ENCODE measurements around the gene DOP1B. TPM values are rescaled to one million over a fixed set of nuclear protein-coding genes. Genes with fewer than 3 reads are reported as not detected.
A peak's percentile ranks its signal among the peaks of the same experiment; 100 is the strongest.
"Not testable (repeated sequence)": the region's sequence is repeated elsewhere in the genome, so short reads cannot be mapped to it uniquely, and the experiment has no call there.

The DOP1B gene
- total RNA-seq, 1 donor from 2014 or later, result 23.1 TPM

DNA sequence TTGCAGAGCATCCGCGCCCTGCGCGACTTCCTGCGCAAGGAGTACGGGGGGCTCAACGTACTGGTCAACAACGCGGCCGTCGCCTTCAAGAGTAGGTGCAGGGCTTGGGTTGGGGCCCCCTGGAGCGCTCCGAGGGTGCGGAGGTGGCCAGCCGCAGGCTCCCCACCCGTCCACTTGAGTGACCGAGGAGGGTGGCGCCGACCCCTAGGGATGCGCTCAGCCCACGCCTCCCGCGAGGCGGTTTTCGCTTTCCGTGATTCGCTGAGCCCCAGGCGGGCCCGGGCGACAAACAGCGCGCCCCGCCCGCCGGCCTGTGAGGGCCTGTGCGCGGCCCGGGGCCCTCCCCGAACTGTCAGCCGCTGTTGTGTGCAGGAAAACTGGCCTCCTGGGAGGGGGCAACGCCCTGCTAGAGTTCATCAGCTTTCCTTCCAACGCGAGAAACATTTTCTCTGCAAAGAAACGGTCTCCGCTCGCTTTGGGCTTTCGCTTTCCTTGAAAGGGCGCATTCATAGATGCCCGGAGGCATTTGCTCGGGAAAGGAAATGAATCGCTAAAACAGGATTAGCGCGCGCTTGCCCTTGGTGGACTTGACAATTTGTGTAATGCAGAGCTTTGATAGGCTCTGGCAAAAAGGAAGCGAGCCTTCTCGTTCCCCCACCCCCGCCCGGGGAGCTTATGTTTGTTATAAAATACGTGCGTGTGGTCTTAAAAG is 21.1 kb upstream of the DOP1B start:
- no peaks in the 10 kb centered on the region for H3K27me3 Mint-ChIP-seq (ENCODE audit: low read depth)
- no peaks in the 10 kb centered on the region for H3K9me3 Mint-ChIP-seq (ENCODE audit: low read depth)
- H3K4me3 Mint-ChIP-seq (ENCODE audit: unreplicated experiment), result peak overlapping the region; percentile 87
- TF ChIP-seq, protein P1, sequence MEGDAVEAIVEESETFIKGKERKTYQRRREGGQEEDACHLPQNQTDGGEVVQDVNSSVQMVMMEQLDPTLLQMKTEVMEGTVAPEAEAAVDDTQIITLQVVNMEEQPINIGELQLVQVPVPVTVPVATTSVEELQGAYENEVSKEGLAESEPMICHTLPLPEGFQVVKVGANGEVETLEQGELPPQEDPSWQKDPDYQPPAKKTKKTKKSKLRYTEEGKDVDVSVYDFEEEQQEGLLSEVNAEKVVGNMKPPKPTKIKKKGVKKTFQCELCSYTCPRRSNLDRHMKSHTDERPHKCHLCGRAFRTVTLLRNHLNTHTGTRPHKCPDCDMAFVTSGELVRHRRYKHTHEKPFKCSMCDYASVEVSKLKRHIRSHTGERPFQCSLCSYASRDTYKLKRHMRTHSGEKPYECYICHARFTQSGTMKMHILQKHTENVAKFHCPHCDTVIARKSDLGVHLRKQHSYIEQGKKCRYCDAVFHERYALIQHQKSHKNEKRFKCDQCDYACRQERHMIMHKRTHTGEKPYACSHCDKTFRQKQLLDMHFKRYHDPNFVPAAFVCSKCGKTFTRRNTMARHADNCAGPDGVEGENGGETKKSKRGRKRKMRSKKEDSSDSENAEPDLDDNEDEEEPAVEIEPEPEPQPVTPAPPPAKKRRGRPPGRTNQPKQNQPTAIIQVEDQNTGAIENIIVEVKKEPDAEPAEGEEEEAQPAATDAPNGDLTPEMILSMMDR (IDR thresholded peaks at IDR 0.05), result no peak
- DNase-seq (ENCODE audit: low spot score), result peak; percentile 63
- peaks cover 16% of the 10 kb centered on the region for H3K4me1 Mint-ChIP-seq (ENCODE audit: low read depth)
- peak overlapping the region; percentile 88 for H3K27ac Mint-ChIP-seq (ENCODE audit: unreplicated experiment)
- H3K36me3 Mint-ChIP-seq (ENCODE audit: low read depth), result no peaks in the 10 kb centered on the region

DNA sequence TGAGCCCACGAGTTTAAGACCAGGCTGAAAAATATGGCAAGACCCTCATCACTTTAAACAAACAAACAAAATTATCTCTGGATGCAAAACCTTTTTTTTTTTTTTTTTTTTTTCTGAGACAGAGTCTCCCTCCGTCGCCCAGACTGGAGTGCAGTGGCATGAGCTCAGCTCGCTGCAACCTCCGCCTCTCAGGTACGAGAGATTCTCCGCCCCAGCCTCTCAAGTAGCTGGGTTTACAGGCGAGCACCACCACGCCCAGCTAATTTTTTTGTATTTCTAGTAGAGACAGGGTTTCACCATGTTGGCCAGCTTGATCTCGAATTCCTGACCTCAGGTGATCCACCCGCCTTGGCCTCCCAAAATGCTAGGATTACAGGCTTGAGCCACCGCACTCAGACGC is 16.8 kb upstream of the DOP1B start:
- not testable (repeated sequence) for H3K4me3 Mint-ChIP-seq (ENCODE audit: unreplicated experiment); H3K27me3 Mint-ChIP-seq (ENCODE audit: low read depth); H3K9me3 Mint-ChIP-seq (ENCODE audit: low read depth); H3K27ac Mint-ChIP-seq (ENCODE audit: unreplicated experiment); H3K36me3 Mint-ChIP-seq (ENCODE audit: low read depth); H3K4me1 Mint-ChIP-seq (ENCODE audit: low read depth)
- peak; percentile 39 for DNase-seq (ENCODE audit: low spot score)

DNA sequence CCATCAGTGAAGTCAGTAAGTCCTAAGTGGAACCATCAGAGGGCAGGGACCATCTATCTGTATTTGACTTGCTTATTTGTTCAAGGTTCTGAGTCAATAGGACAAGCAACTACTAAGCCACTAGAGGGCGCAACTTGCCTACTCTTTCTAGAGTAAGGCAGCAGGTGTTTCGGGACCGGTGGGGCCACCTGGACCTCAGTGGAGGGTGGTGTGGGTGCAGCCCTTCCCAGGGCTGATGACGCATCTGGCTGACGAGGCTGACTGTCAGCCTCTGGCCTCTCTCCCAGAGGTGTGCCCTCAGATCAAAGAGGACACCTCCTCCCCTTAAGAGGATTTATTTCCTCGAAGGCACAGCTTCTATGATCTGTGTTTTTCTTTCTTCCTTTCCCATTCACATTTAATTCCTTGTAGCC is 15.1 kb upstream of the DOP1B start:
- Mint-ChIP-seq H3K36me3 (ENCODE audit: low read depth) (no peaks in the 10 kb centered on the region), H3K27ac (ENCODE audit: unreplicated experiment) (no peak overlapping the region), H3K27me3 (ENCODE audit: low read depth) (no peaks in the 10 kb centered on the region), H3K4me1 (ENCODE audit: low read depth) (peaks cover 4% of the 10 kb centered on the region), H3K9me3 (ENCODE audit: low read depth) (no peaks in the 10 kb centered on the region), H3K4me3 (ENCODE audit: unreplicated experiment) (no peak overlapping the region)
- TF ChIP-seq, protein P1 (IDR thresholded peaks at IDR 0.05), result peak; percentile 99
- peak; percentile 64 for DNase-seq (ENCODE audit: low spot score)

DNA sequence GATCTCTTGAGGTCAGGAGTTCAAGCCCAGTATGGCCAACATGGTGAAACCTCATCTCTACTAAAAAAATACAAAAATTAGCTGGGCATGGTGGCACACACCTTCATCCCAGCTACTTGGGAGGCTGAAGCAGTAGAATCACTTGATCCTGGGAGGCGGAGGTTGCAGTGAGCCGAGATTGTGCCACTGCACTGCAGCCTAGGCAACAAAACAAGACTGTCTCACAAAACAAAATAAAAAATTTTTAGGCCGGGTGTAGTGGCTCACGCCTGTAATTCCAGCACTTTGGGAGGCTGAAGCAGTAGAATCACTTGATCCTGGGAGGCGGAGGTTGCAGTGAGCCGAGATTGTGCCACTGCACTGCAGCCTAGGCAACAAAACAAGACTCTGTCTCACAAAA is 12.4 kb upstream of the DOP1B start:
- not testable (repeated sequence) for H3K4me3 Mint-ChIP-seq (ENCODE audit: unreplicated experiment); H3K9me3 Mint-ChIP-seq (ENCODE audit: low read depth); H3K27me3 Mint-ChIP-seq (ENCODE audit: low read depth); H3K4me1 Mint-ChIP-seq (ENCODE audit: low read depth); H3K27ac Mint-ChIP-seq (ENCODE audit: unreplicated experiment); DNase-seq (ENCODE audit: low spot score); H3K36me3 Mint-ChIP-seq (ENCODE audit: low read depth)

DNA sequence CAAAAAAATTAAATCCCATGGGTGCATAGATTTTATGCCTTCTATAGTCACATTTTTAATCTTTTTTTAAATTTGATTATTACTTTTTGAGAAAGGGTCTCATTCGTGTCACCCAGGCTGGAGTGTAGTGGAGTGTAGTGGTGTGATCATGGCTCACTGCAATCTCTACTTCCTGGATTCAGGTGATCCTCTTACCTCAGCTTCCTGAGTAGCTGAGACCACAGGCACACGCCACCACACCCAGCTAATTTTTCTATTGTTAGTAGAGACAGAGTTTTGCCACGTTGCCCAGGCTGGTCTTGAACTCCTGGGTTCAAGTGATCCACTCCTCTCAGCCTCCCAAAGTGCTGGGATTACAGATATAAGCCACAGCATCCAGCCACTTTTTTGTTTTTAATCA is 11.4 kb upstream of the DOP1B start:
- H3K36me3 Mint-ChIP-seq (ENCODE audit: low read depth), result no peaks in the 10 kb centered on the region
- no peaks in the 10 kb centered on the region for H3K27me3 Mint-ChIP-seq (ENCODE audit: low read depth)
- no peak overlapping the region for H3K4me3 Mint-ChIP-seq (ENCODE audit: unreplicated experiment)
- no peaks in the 10 kb centered on the region for H3K9me3 Mint-ChIP-seq (ENCODE audit: low read depth)
- no peak overlapping the region for H3K27ac Mint-ChIP-seq (ENCODE audit: unreplicated experiment)
- no peak for DNase-seq (ENCODE audit: low spot score)
- TF ChIP-seq, protein P1 (IDR thresholded peaks at IDR 0.05), result no peak
- peaks cover 7% of the 10 kb centered on the region for H3K4me1 Mint-ChIP-seq (ENCODE audit: low read depth)

DNA sequence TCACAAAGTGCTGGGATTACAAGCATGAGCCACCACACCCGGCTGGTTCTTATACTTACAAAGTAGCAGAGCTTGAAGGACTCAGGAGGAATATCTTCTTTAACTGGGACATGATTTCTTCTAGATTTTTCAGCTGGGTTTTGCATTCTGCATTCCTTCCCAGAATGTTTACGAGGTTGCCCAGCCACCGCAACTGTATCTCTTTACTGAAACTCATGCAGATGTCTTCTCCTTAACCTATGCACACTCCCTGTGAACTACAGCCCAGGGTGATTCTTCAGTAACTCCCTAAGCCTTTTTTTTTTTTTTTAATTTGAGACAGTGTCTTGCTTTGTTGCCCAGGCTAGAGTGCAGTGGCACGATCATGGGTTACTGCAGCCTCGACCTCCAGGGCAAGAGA is 8.7 kb upstream of the DOP1B start:
- DNase-seq (ENCODE audit: low spot score), result no peak
- H3K36me3 Mint-ChIP-seq (ENCODE audit: low read depth), result no peaks in the 10 kb centered on the region
- TF ChIP-seq, protein P1 (IDR thresholded peaks at IDR 0.05), result no peak
- H3K4me3 Mint-ChIP-seq (ENCODE audit: unreplicated experiment), result no peak overlapping the region
- H3K27ac Mint-ChIP-seq (ENCODE audit: unreplicated experiment), result no peak overlapping the region
- no peaks in the 10 kb centered on the region for H3K9me3 Mint-ChIP-seq (ENCODE audit: low read depth)
- peaks cover 7% of the 10 kb centered on the region for H3K4me1 Mint-ChIP-seq (ENCODE audit: low read depth)
- H3K27me3 Mint-ChIP-seq (ENCODE audit: low read depth), result no peaks in the 10 kb centered on the region

All from chondrocyte (in vitro differentiated cells).